ENCODE results near the gene MFN1. TPM values are rescaled to one million over a fixed set of nuclear protein-coding genes. Genes with fewer than 3 reads are reported as not detected.

Gene MFN1
- total and polyA plus RNA-seq, 12 donors, result 12.4 to 60.9 (median 41.7) TPM

DNA sequence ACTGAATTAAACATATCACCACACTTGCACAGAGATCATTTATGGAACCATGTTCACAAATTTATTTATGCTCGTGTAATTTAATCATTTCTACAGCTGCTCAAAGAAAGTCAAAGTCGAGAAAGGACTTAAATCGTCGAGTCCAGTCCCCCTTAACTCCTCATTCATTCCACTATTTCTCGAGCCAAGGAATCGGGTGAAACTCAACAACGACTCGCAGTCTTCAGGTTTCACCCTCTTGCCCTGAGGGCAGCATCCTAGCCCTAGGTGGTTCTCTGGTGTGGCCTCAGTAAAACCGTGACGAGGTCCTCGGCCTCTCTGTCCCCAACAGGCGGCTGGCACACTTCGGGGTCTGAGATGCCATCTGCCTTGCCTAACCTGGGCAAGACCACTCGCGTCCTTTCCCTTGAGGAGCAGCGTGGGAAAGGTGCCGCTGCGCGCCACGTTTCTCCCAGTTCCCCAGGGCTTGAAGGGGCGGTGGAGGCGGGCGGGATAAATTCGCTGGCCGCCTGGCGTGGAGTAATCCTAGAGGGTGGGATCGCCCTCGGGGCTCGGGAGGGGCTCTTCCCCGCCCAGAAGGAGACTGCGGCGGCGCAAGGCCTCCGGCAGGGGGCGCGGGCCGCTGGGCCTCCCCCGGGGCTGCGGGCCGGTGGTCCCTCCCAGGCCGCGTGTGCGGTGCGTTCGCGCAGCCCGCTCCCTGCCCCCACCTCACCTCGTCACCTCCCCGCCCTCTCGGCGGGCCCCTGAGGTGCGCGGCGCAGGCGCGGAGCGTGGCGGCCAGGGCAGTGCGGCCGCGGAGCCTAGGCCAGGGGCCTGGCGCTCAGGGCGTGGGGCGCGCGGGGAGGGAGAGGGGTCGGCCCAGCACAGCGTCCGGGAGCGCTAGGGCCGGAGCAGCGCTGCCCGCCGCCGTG, 25.0 kb upstream of the MFN1 start, which contains the start of gene ZNF639:
Gene ZNF639, plus strand, starts transcription at position 746 of the 911 bp plus-strand sequence. CDS start 5,263 bp downstream, outside the sequence.
- H3K9me3 ChIP-seq (replicated peaks in 1 of 3), result no peaks in the 10 kb centered on the region
- 0 to 4% (median 1%) methylated on average over 16 to 75 of the region's 75 CpGs for WGBS, 4 donors
- peak within 1 kb of the TSS; percentile 79 to 99 (median 95) for H3K27ac ChIP-seq
- peaks cover 14 to 31% of the 10 kb centered on the region in 2 donors for H3K4me1 ChIP-seq (replicated peaks in 1 of 2)
- peaks cover 0 to 15% of the 10 kb centered on the region in 2 donors for H3K36me3 ChIP-seq (replicated peaks in 1 of 2)
- TF ChIP-seq, protein P1, sequence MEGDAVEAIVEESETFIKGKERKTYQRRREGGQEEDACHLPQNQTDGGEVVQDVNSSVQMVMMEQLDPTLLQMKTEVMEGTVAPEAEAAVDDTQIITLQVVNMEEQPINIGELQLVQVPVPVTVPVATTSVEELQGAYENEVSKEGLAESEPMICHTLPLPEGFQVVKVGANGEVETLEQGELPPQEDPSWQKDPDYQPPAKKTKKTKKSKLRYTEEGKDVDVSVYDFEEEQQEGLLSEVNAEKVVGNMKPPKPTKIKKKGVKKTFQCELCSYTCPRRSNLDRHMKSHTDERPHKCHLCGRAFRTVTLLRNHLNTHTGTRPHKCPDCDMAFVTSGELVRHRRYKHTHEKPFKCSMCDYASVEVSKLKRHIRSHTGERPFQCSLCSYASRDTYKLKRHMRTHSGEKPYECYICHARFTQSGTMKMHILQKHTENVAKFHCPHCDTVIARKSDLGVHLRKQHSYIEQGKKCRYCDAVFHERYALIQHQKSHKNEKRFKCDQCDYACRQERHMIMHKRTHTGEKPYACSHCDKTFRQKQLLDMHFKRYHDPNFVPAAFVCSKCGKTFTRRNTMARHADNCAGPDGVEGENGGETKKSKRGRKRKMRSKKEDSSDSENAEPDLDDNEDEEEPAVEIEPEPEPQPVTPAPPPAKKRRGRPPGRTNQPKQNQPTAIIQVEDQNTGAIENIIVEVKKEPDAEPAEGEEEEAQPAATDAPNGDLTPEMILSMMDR (IDR thresholded peaks at IDR 0.05), result peak; percentile 34 to 90 (median 70)
- peak; percentile 75 to 80 for TF ChIP-seq POLR2A (IDR thresholded peaks at IDR 0.05)
- peak within 1 kb of the TSS; percentile 62 to 96 (median 73) for H3K4me3 ChIP-seq
- no peaks in the 10 kb centered on the region for H3K27me3 ChIP-seq
- DNase-seq, result peak; percentile 84 to 88 (median 85)
- intact Hi-C loops (cut with DNase I), result loop anchor here in 1 of 2 donors (5.0 kb wide), 2 partner anchors 175 to 305 kb away; partner anchors contain the start of gene PIK3CA

DNA sequence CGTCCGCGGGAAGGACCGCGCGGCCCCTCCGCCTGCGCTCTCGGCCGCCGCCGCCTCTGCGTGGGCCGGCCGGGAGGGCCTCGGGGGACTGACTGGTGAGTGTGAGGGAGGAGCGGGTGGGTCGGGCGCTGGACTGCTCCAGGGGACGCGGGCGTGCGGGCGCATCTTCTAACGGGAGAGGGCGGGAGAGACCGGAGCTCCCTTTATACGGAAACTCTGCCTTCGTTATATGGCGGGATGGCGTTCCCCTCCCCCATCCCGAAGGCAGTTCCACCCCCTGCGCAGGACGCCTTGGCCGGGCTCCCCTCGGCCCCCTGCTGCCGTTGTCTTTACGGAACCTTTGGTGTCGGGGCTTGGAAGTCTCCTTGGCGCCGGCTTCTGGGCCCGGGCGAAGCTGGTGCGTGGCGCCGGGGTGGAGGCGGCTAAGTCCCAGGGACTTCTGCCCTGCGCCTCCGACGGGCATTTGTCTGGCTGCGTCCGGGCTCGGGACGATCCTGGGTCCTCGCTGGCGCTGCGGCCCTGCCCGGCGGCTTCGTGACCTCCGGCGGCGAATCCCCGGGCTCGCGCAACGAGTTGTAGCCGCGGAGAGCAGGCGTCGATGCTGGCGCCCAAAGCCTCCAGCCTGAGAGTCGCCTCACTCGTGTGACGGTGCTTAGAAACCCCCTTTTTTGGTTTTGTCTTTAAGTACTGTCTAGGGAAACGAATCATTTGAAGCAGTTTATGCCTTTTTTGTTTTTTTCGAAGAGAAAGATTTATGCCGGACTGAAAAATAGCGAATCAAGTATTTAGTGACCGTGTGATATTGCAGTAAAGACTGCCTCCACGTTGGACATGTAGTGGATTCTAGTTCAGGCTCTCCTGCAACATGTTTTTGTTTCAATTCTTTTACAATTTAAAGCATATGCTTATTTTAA, 24.1 kb upstream of the MFN1 start:
- 0 to 1% (median 0%) methylated on average over 21 to 81 of the region's 81 CpGs for WGBS, 4 donors
- Histone ChIP-seq H3K4me3 (peak overlapping the region; percentile 62 to 96 (median 73)), H3K4me1 (replicated peaks in 1 of 2) (peaks cover 14 to 31% of the 10 kb centered on the region in 2 donors), H3K9me3 (replicated peaks in 1 of 3) (no peaks in the 10 kb centered on the region), H3K36me3 (replicated peaks in 1 of 2) (peaks cover 0 to 20% of the 10 kb centered on the region in 2 donors), H3K27me3 (no peaks in the 10 kb centered on the region), H3K27ac (peak overlapping the region; percentile 79 to 99 (median 95))
- TF ChIP-seq, protein P1 (IDR thresholded peaks at IDR 0.05), result no peak
- TF ChIP-seq POLR2A (IDR thresholded peaks at IDR 0.05), result no peak
- intact Hi-C loops (cut with DNase I), result loop anchor here in 1 of 2 donors (5.0 kb wide), 2 partner anchors 176 to 306 kb away; partner anchors contain the start of gene PIK3CA
- DNase-seq, result peak; percentile 72 to 83 (median 75)

DNA sequence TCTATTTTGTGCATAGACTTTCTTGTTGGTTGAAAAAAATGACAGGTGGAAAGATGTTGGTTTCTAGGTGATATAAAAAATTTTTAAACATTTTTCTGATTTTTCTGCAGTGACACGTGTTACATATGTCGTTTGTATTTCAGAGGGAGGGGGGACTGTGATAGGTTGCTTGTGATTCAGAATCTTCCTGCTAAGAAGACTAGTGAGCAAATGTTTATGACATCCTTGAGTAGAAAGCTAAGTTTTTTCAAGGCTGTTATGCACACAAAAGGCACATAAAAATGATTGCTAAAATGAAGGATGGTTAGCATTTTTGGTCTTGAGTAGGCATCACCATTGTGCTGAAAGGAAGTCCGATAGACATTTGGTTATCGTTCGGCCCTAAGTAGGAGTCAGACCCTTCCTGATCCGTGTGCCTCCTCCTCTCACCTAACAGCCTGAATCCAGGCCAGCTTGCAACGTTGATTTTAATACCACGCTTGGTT, 23.2 kb upstream of the MFN1 start:
- intact Hi-C loops (cut with DNase I), result loop anchor here in 1 of 2 donors (5.0 kb wide), 2 partner anchors 177 to 307 kb away; partner anchors contain the start of gene PIK3CA
- no peak for DNase-seq

More for the DNA sequence above, 23.2 kb upstream of the MFN1 start:
- peaks cover 0 to 28% of the 10 kb centered on the region in 2 donors for H3K36me3 ChIP-seq (replicated peaks in 1 of 2)
- H3K4me3 ChIP-seq, result peak overlapping the region in 2 of 4 donors; percentile 62 to 96
- TF ChIP-seq, protein P1 (IDR thresholded peaks at IDR 0.05), result no peak
- TF ChIP-seq POLR2A (IDR thresholded peaks at IDR 0.05), result no peak
- 1 to 3% (median 3%) methylated on average over 8 of the region's 8 CpGs for WGBS, 4 donors
- no peaks in the 10 kb centered on the region for H3K9me3 ChIP-seq (replicated peaks in 1 of 3)
- H3K27me3 ChIP-seq, result no peaks in the 10 kb centered on the region
- H3K4me1 ChIP-seq (replicated peaks in 1 of 2), result peaks cover 14 to 31% of the 10 kb centered on the region in 2 donors
- peak overlapping the region in 4 of 5 donors; percentile 9 to 95 (median 85) for H3K27ac ChIP-seq
